Heart left ventricle (tissue), 13 donors: ENCODE data around the gene AKNA.

ENCODE experiments used
- POLR2A ChIP-seq, 2 donors: fragments of 450-650 bp; IDR thresholded peaks; one replicate each; pipeline ENCODE4 v1.6.1; 2017; ENCODE audit warnings: antibody characterized with exemption in 2 of 2, mild to moderate bottlenecking in 2 of 2, moderate library complexity in 2 of 2
- TF ChIP-seq, protein P1 (sequence below), 12 donors: fragments of 200-600 bp; sonication (generic) in 4 of 12; IDR thresholded peaks; one replicate each; pipeline versions ENCODE4 v1.5.0 to v1.8.0; 2018 to 2022; ENCODE audit warnings: antibody characterized with exemption in 12 of 12, mild to moderate bottlenecking in 5 of 12
- donor health status: ischemic (EF 13 %, LVEDD 7.1; RV severe dilation, severe dysfunction).
- donor health status: DM: no; HTN: yes; CAD: no.
- donor health status: DM: no; HTN: no; CAD: no.
- donor health status: ischemic (EF 25% LVEDD 6.9; RV normal size, moderate dysfunction).
- donor health status: ischemic (EF 25% LVEDD 5.7; RV mildly dilated, moderate dysfunction).
- donor health status: ischemic (EF 35%, LVEDD 5.7; RV mildly dilated, moderate dysfunction).
- donor health status: nonischemic (EF 11% LVEDD 7.7; RV severe dilation, severe dysfunction).
- donor health status: DM: yes; HTN: yes; CAD: no.
- donor health status: PGD.
- donor health status: ischemic (EF 29% LVEDD 5.4; RV normal size, mild dysfunction).
- donor health status: nonischemic (EF 23%, LVEDD 6.1; RV moderate dilation, normal function).

DNA sequence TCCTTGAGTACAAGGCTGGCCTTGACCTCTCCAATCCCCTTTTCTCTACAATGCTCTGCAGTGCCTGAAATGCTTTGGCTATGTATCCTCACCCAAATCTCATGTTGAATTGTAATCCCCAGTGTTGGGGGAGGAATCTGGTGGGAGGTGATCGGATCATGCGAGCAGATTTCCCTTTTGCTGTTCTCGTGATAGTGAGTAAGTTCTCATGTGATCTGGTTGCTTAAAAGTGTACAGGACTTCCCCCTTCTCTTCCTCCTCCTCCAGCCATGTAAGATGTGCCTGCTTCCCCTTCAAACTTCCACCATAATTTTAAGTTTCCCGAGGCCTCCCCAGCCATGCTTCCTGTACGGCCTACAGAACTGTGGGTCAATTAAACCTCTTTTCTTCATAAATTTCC is 28.5 kb upstream of the AKNA start:
- TF ChIP-seq, protein P1, sequence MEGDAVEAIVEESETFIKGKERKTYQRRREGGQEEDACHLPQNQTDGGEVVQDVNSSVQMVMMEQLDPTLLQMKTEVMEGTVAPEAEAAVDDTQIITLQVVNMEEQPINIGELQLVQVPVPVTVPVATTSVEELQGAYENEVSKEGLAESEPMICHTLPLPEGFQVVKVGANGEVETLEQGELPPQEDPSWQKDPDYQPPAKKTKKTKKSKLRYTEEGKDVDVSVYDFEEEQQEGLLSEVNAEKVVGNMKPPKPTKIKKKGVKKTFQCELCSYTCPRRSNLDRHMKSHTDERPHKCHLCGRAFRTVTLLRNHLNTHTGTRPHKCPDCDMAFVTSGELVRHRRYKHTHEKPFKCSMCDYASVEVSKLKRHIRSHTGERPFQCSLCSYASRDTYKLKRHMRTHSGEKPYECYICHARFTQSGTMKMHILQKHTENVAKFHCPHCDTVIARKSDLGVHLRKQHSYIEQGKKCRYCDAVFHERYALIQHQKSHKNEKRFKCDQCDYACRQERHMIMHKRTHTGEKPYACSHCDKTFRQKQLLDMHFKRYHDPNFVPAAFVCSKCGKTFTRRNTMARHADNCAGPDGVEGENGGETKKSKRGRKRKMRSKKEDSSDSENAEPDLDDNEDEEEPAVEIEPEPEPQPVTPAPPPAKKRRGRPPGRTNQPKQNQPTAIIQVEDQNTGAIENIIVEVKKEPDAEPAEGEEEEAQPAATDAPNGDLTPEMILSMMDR (IDR thresholded peaks at IDR 0.05): no peak
- no peak for TF ChIP-seq POLR2A (IDR thresholded peaks at IDR 0.05)
